PC-3 (cell line): Measurements from ENCODE around the gene EPHB1. TPM values are rescaled to one million over a fixed set of nuclear protein-coding genes. Genes with fewer than 3 reads are reported as not detected.

Experiments
- ATAC-seq: fragments of 200-7000 bp; cut with Tn5 transposase; 2 replicates; pipeline ENCODE4 v1.9.1; 2020; ENCODE audit warnings: mild to moderate bottlenecking, moderate library complexity
- BruUV-seq: library from RNA; stranded (reverse); fragments of 400-500 nt; replicated peaks from 2 replicates; lab custom pipeline; 2021; lab: Mats Ljungman, UMichigan
- CTCF ChIA-PET: fragments of 300-600 bp; sonication (Branson Sonifier 250); formaldehyde crosslinking; loops from one replicate; lab custom pipeline; 2022; ENCODE audit warnings: antibody characterized with exemption; lab: Charles Lee
- POLR2A ChIA-PET: fragments of 300-600 bp; sonication (Branson Sonifier 250); formaldehyde crosslinking; loops from one replicate; lab custom pipeline; 2022; ENCODE audit warnings: antibody characterized with exemption; ENCODE audit not compliant: unreplicated experiment; lab: Charles Lee
- DNase-seq: peaks from one replicate; pipeline ENCODE4 v3.0.0-alpha.2; 2015
- H2AFZ ChIP-seq: fragments of 300-600 bp; sonication (generic); 2 replicates; pipeline ENCODE4 v1.6.0; 2016; ENCODE audit warnings: antibody characterized with exemption, low read length
- H3F3A ChIP-seq: fragments of 300-600 bp; sonication (generic); one replicate; pipeline ENCODE4 v1.6.0; 2017; ENCODE audit warnings: antibody characterized with exemption, low read length, control low read depth, mild to moderate bottlenecking; ENCODE audit not compliant: unreplicated experiment
- H3K27ac ChIP-seq: fragments of 300-600 bp; sonication (generic); 2 replicates; pipeline ENCODE4 v1.5.1; 2016; ENCODE audit warnings: mild to moderate bottlenecking, low read length
- H3K27me3 ChIP-seq: fragments of 300-600 bp; sonication (generic); 2 replicates; pipeline ENCODE4 v1.6.1; 2016; ENCODE audit warnings: low read length, mixed read lengths
- H3K36me3 ChIP-seq: fragments of 300-600 bp; sonication (generic); 2 replicates; pipeline ENCODE4 v1.6.1; 2016; ENCODE audit warnings: low read depth, mixed run types, low read length, mixed read lengths
- H3K4me1 ChIP-seq: fragments of 300-600 bp; sonication (generic); 2 replicates; pipeline ENCODE4 v1.5.1; 2016; ENCODE audit warnings: low read length; ENCODE audit not compliant: insufficient read depth
- H3K4me2 ChIP-seq: fragments of 300-600 bp; sonication (generic); 2 replicates; pipeline ENCODE4 v1.6.0; 2016; ENCODE audit warnings: low read length
- H3K4me3 ChIP-seq: fragments of 300-600 bp; sonication (generic); 2 replicates; pipeline ENCODE4 v1.5.1; 2016; ENCODE audit warnings: mild to moderate bottlenecking, low read length, mixed read lengths
- H3K79me2 ChIP-seq: fragments of 300-600 bp; sonication (generic); 2 replicates; pipeline ENCODE4 v1.6.1; 2017; ENCODE audit warnings: low read length, mixed read lengths
- H3K9ac ChIP-seq: fragments of 300-600 bp; sonication (generic); 2 replicates; pipeline ENCODE4 v1.6.0; 2016; ENCODE audit warnings: mild to moderate bottlenecking, low read length
- H3K9me2 ChIP-seq: fragments of 300-600 bp; sonication (generic); replicated peaks from 2 replicates; pipeline ENCODE4 v1.6.1; 2016; ENCODE audit warnings: mixed run types, low read length, mixed read lengths
- H3K9me3 ChIP-seq: fragments of 300-600 bp; sonication (generic); 2 replicates; pipeline ENCODE4 v1.6.1; 2016; ENCODE audit warnings: low read length, mixed read lengths
- H4K20me1 ChIP-seq: fragments of 300-600 bp; sonication (generic); 2 replicates; pipeline ENCODE4 v1.6.1; 2016; ENCODE audit warnings: low read length, mixed read lengths
- EZH2 ChIP-seq: fragments of 300-600 bp; sonication (generic); IDR thresholded peaks from one replicate; pipeline ENCODE4 v1.6.1; 2017; ENCODE audit warnings: antibody characterized with exemption, mild to moderate bottlenecking, low read length; ENCODE audit not compliant: unreplicated experiment
- EZH2phosphoT487 ChIP-seq: fragments of 300-600 bp; sonication (generic); IDR thresholded peaks from 2 replicates; pipeline ENCODE4 v1.6.1; 2018; ENCODE audit warnings: mild to moderate bottlenecking, antibody characterized with exemption, low read length, borderline replicate concordance
- intact Hi-C: fragments of 100-400 bp; cut with micrococcal nuclease; formaldehyde crosslinking; loops from 2 replicates; pipeline ENCODE4 v1.9.0; 2023
- total RNA-seq: library from RNA; depleted of rRNA; stranded (reverse); fragments of >200 nt; gene quantifications from 2 replicates; pipeline ENCODE4 v1.2.3, GENCODE V29; 2014
- TF ChIP-seq, protein P1 (sequence below): fragments of 300-600 bp; sonication (generic); conservative IDR thresholded peaks from 2 replicates; pipeline ENCODE4 v1.5.1; 2017; ENCODE audit warnings: antibody characterized with exemption, low read depth, mild to moderate bottlenecking, low read length

EPHB1 gene
- total RNA-seq, 1 experiment from 2014 or later = 0.69 TPM

DNA sequence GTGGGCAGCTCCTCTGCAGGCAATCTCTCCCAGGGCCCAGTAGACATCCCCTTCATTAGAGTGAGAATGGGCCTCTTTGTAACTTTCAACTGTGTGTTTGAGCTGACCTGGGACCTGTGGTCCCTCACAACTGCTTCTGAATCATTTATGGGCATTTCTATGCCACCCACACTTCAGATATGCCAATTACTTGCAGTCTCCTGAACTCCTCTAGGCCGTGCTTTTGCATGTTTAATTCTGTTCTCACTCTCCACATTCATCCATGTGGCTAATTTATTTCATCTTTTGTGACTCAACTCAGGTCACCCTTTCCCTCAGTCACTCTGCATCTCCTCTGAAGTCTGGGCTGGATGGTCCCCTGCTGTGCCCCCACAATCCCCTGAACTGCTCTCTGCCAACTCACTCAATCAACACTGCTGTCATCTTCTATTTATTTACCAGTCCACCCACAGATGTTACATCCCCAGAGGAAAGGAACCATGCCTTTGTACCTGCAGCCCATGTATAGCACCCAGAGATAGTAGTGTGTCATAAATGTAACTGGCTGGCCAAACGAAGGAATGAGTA lies 364.7 kb downstream of the EPHB1 start:
- CTCF ChIA-PET = no interaction called here
- intact Hi-C loops = no loop called here
- Histone ChIP-seq H3K27ac (no peak overlapping the region), H2AFZ (no peak overlapping the region), H3K4me3 (no peak overlapping the region), H3F3A (no peaks in the 10 kb centered on the region), H3K27me3 (no peaks in the 10 kb centered on the region), H3K9ac (no peak overlapping the region), H3K9me2 (no peaks in the 10 kb centered on the region), H3K9me3 (no peaks in the 10 kb centered on the region), H3K4me2 (no peak overlapping the region), H3K79me2 (no peaks in the 10 kb centered on the region), H4K20me1 (no peaks in the 10 kb centered on the region), H3K36me3 (no peaks in the 10 kb centered on the region), H3K4me1 (no peaks in the 10 kb centered on the region)
- no peak for DNase-seq
- no TSS peak for BruUV-seq
- TF ChIP-seq EZH2 = no peak
- TF ChIP-seq, protein P1, sequence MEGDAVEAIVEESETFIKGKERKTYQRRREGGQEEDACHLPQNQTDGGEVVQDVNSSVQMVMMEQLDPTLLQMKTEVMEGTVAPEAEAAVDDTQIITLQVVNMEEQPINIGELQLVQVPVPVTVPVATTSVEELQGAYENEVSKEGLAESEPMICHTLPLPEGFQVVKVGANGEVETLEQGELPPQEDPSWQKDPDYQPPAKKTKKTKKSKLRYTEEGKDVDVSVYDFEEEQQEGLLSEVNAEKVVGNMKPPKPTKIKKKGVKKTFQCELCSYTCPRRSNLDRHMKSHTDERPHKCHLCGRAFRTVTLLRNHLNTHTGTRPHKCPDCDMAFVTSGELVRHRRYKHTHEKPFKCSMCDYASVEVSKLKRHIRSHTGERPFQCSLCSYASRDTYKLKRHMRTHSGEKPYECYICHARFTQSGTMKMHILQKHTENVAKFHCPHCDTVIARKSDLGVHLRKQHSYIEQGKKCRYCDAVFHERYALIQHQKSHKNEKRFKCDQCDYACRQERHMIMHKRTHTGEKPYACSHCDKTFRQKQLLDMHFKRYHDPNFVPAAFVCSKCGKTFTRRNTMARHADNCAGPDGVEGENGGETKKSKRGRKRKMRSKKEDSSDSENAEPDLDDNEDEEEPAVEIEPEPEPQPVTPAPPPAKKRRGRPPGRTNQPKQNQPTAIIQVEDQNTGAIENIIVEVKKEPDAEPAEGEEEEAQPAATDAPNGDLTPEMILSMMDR = no peak
- no peak for TF ChIP-seq EZH2phosphoT487
- POLR2A ChIA-PET = no interaction called here
- no peak for ATAC-seq

DNA sequence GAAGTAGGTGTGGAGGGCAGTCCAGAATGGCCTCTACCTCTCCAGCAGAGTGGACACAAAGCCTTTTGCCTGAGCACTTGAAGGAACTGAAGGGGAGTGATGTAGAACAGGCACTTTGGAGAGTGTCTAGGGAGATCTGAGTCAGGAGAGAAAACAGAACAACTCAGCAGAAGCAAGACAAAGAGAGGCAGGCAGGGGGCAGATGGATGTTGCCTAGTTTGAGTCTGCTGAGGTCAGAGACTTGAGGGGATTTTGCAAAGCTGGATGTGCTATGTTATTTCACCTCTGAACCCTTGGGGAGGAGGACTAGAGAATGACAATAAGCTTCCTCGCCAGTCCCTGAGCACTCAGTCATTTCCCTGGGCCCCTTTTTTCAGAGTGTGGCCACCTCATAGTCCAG lies 366.4 kb downstream of the EPHB1 start:
- ATAC-seq = no peak
- intact Hi-C loops = no loop called here
- POLR2A ChIA-PET = no interaction called here

DNA sequence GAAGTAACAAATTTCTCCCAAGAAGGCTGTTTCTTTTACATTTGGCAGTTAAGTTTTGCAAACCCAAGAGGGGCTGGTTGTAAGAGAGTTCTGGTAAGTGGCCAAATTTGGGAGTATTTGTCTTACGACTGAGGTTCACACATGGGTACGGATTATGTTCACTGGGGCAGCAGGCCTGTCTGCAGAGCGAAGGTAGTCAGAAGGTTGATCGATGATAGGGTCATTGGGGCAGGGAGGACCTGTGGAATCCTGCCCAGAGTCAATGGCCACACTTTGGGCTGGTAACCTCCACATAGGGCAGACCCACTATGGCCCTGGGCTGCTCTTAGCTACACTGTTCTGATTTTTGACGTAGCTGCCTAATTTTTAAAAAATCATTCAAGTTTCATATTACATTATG lies 368.6 kb downstream of the EPHB1 start:
- no peaks in the 10 kb centered on the region for H3K9me3 ChIP-seq
- ChIA-PET CTCF (no interaction called here), POLR2A (no interaction called here)
- H3K9ac ChIP-seq = no peak overlapping the region
- no peak overlapping the region for H2AFZ ChIP-seq
- no peak overlapping the region for H3K4me3 ChIP-seq
- no peaks in the 10 kb centered on the region for H4K20me1 ChIP-seq
- intact Hi-C loops = no loop called here
- no peak for ATAC-seq
- no peak overlapping the region for H3K27ac ChIP-seq
- H3K79me2 ChIP-seq = no peaks in the 10 kb centered on the region
- H3K27me3 ChIP-seq = no peaks in the 10 kb centered on the region
- no TSS peak for BruUV-seq
- no peak for DNase-seq
- H3K9me2 ChIP-seq = no peaks in the 10 kb centered on the region
- no peak for TF ChIP-seq EZH2phosphoT487
- no peaks in the 10 kb centered on the region for H3K4me1 ChIP-seq
- no peaks in the 10 kb centered on the region for H3K36me3 ChIP-seq
- H3F3A ChIP-seq = no peaks in the 10 kb centered on the region
- no peak overlapping the region for H3K4me2 ChIP-seq

More for the DNA sequence above, 366.4 kb downstream of the EPHB1 start:
- Histone ChIP-seq H3K4me3 (no peak overlapping the region), H3K9me2 (no peaks in the 10 kb centered on the region), H3K27me3 (no peaks in the 10 kb centered on the region), H2AFZ (no peak overlapping the region), H3K9ac (no peak overlapping the region), H3K4me1 (no peaks in the 10 kb centered on the region), H3F3A (no peaks in the 10 kb centered on the region), H3K4me2 (no peak overlapping the region), H3K27ac (no peak overlapping the region), H4K20me1 (no peaks in the 10 kb centered on the region), H3K36me3 (no peaks in the 10 kb centered on the region), H3K79me2 (no peaks in the 10 kb centered on the region), H3K9me3 (no peaks in the 10 kb centered on the region)
- CTCF ChIA-PET = no interaction called here
- TF ChIP-seq EZH2 (no peak), EZH2phosphoT487 (no peak)
- TF ChIP-seq, protein P1 = no peak
- no TSS peak for BruUV-seq
- DNase-seq = no peak
